Vagina (tissue), 2 donors: ENCODE data around the gene PTPRG. TPM values are rescaled to one million over a fixed set of nuclear protein-coding genes. Genes with fewer than 3 reads are reported as not detected.

Experiments used
- DNase-seq, 2 donors: peaks; one replicate each; pipeline ENCODE4 v3.0.0-alpha.2; 2017; ENCODE audit errors: extremely low spot score in 2 of 2
- H3K27ac ChIP-seq: fragments of 200-600 bp; sonication (generic); one replicate; pipeline ENCODE4 v1.5.1; 2019
- H3K27me3 ChIP-seq: fragments of 200-600 bp; sonication (generic); one replicate; pipeline ENCODE4 v1.5.1; 2019
- H3K36me3 ChIP-seq, 2 donors: fragments of 200-600 bp; sonication (generic); one replicate each; pipeline ENCODE4 v1.5.1; 2017 to 2019
- H3K4me1 ChIP-seq: fragments of 200-600 bp; sonication (generic); one replicate; pipeline ENCODE4 v1.5.1; 2019
- H3K4me3 ChIP-seq, 2 donors: fragments of 200-600 bp; sonication (generic); 1 replicate in 1 of 2; 2 replicates in 1 of 2; pipeline ENCODE4 v1.5.1; 2016 to 2019
- H3K9me3 ChIP-seq: fragments of 200-600 bp; sonication (generic); one replicate; pipeline ENCODE4 v1.5.1; 2019
- POLR2A ChIP-seq, 2 donors: fragments of 450-650 bp; IDR thresholded peaks; one replicate each; pipeline ENCODE4 v1.6.1; 2017; ENCODE audit warnings: antibody characterized with exemption in 2 of 2, mild to moderate bottlenecking in 2 of 2, moderate library complexity in 2 of 2
- POLR2AphosphoS5 ChIP-seq, 2 donors: sonication (generic); formaldehyde crosslinking; IDR thresholded peaks; one replicate each; pipeline ENCODE4 v1.9.0; 2017; ENCODE audit warnings: antibody characterized with exemption in 2 of 2, mild to moderate bottlenecking in 2 of 2, low read depth in 1 of 2; ENCODE audit not compliant: insufficient read depth in 1 of 2
- intact Hi-C: fragments of 100-400 bp; cut with DNase I; formaldehyde crosslinking; loops from one replicate; pipeline ENCODE4 v1.15.1; 2023
- total RNA-seq: library from RNA; depleted of rRNA; stranded (reverse); fragments of >200 nt; gene quantifications from one replicate; pipeline ENCODE4 v1.2.3, GENCODE V29; 2016
- TF ChIP-seq, protein P1 (sequence below), 3 experiments: fragments of 450-650 bp in 2 of 3; fragments of 200-600 bp in 1 of 3; sonication (generic) in 1 of 3; IDR thresholded peaks; one replicate each; pipeline ENCODE4 v1.5.1; 2017 to 2019; ENCODE audit warnings: antibody characterized with exemption in 3 of 3, mild to moderate bottlenecking in 2 of 3, moderate library complexity in 2 of 3

PTPRG gene
- total RNA-seq, 1 donor from 2014 or later: 47.6 TPM

DNA sequence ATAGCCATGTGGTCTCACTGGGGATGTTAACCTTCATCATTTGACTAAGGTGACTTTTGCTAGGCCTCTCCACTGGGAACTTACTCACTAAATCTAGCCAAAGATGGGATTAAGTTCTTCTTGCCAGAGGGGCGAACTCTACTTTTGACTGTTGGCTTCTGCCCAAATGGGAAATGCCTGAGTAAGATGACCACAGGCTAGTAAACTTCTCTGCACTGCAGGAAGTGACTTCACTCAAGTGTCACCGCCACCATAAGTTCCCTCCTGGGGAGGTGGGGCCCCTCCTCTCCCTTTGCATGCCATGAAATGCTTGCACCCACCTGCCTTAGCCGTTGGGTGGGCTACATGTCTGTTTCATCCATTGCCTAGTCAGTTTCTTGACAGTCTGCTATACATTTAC is 423.6 kb downstream of the PTPRG start:
- Histone ChIP-seq H3K27ac (no peak overlapping the region), H3K27me3 (no peaks in the 10 kb centered on the region), H3K9me3 (no peaks in the 10 kb centered on the region), H3K4me3 (no peak overlapping the region), H3K4me1 (peaks cover 7% of the 10 kb centered on the region), H3K36me3 (no peaks in the 10 kb centered on the region)
- TF ChIP-seq POLR2A (IDR thresholded peaks at IDR 0.05) (no peak), POLR2AphosphoS5 (IDR thresholded peaks at IDR 0.05; ENCODE audit: insufficient read depth in 1 of 2, low read depth in 1 of 2) (no peak)
- TF ChIP-seq, protein P1, sequence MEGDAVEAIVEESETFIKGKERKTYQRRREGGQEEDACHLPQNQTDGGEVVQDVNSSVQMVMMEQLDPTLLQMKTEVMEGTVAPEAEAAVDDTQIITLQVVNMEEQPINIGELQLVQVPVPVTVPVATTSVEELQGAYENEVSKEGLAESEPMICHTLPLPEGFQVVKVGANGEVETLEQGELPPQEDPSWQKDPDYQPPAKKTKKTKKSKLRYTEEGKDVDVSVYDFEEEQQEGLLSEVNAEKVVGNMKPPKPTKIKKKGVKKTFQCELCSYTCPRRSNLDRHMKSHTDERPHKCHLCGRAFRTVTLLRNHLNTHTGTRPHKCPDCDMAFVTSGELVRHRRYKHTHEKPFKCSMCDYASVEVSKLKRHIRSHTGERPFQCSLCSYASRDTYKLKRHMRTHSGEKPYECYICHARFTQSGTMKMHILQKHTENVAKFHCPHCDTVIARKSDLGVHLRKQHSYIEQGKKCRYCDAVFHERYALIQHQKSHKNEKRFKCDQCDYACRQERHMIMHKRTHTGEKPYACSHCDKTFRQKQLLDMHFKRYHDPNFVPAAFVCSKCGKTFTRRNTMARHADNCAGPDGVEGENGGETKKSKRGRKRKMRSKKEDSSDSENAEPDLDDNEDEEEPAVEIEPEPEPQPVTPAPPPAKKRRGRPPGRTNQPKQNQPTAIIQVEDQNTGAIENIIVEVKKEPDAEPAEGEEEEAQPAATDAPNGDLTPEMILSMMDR (IDR thresholded peaks at IDR 0.05): no peak
- DNase-seq: no peak
- intact Hi-C loops: no loop called here

DNA sequence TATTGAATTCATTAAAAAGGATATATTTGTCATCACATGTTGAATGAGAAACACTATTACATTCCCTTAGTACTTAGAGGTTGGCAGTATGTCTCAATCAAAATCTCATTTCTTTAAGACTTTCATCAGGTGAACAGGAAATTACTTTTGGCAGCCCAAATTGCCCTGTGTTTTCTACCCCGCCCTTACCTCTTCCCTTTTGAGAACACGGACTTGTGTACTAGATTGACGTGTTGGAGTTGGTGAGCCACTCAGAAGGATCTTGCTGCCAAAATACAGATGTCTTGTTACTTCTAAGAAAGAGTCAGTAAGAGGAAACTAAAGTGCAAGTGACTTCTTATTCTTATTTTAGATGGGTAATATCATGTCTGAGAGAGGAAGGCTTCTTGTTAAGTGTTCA is 425.1 kb downstream of the PTPRG start:
- no peaks in the 10 kb centered on the region for H3K27me3 ChIP-seq
- no peak overlapping the region for H3K4me3 ChIP-seq
- H3K9me3 ChIP-seq: no peaks in the 10 kb centered on the region
- no peak for DNase-seq
- H3K36me3 ChIP-seq: no peaks in the 10 kb centered on the region
- H3K4me1 ChIP-seq: peaks cover 7% of the 10 kb centered on the region
- intact Hi-C loops: no loop called here
- TF ChIP-seq, protein P1 (IDR thresholded peaks at IDR 0.05): no peak
- no peak for TF ChIP-seq POLR2AphosphoS5 (IDR thresholded peaks at IDR 0.05; ENCODE audit: insufficient read depth in 1 of 2, low read depth in 1 of 2)
- no peak for TF ChIP-seq POLR2A (IDR thresholded peaks at IDR 0.05)
- H3K27ac ChIP-seq: no peak overlapping the region

- no peaks in the 10 kb centered on the region for H3K36me3 ChIP-seq
- H3K27ac ChIP-seq: no peak overlapping the region
- TF ChIP-seq, protein P1 (IDR thresholded peaks at IDR 0.05): no peak
- TF ChIP-seq POLR2AphosphoS5 (IDR thresholded peaks at IDR 0.05; ENCODE audit: insufficient read depth in 1 of 2, low read depth in 1 of 2) (no peak), POLR2A (IDR thresholded peaks at IDR 0.05) (no peak)
- no peaks in the 10 kb centered on the region for H3K27me3 ChIP-seq
- H3K4me1 ChIP-seq: peaks cover 7% of the 10 kb centered on the region
- DNase-seq: no peak
- intact Hi-C loops: no loop called here
- no peak overlapping the region for H3K4me3 ChIP-seq
- no peaks in the 10 kb centered on the region for H3K9me3 ChIP-seq
Measured at GRCh38 chr3:61989681-61990080, 428.3 kb downstream of the PTPRG start.

- no peak overlapping the region for H3K27ac ChIP-seq
- no peak overlapping the region for H3K4me3 ChIP-seq
- DNase-seq: no peak
- H3K27me3 ChIP-seq: no peaks in the 10 kb centered on the region
- H3K36me3 ChIP-seq: no peaks in the 10 kb centered on the region
- H3K9me3 ChIP-seq: no peaks in the 10 kb centered on the region
- peaks cover under 1% of the 10 kb centered on the region for H3K4me1 ChIP-seq
- TF ChIP-seq POLR2A (IDR thresholded peaks at IDR 0.05): no peak
- intact Hi-C loops: no loop called here
Measured at GRCh38 chr3:61990327-61991027, 429.1 kb downstream of the PTPRG start.

DNA sequence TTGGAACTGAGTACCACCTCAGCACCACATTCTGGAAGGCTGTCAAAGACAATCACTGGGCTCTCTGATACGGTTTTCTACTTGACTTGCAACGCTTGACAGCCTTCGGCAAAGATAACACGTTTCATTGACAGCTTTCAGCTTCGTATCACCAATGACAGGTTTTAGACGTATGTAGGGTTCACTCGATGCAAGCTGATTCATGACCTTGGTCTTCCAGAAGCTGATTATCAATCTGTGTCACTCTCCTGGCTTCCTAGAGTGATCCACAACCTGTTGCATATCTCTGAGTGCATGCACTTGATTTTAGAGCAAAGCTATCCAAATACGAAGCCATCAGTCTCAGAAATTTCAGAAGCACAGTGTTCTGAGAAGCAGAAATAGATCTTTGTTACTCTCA is 430.3 kb downstream of the PTPRG start:
- H3K9me3 ChIP-seq: no peaks in the 10 kb centered on the region
- no peaks in the 10 kb centered on the region for H3K36me3 ChIP-seq
- H3K4me1 ChIP-seq: peaks cover 10% of the 10 kb centered on the region
- no peaks in the 10 kb centered on the region for H3K27me3 ChIP-seq
- no peak for DNase-seq
- no peak for TF ChIP-seq POLR2AphosphoS5 (IDR thresholded peaks at IDR 0.05; ENCODE audit: insufficient read depth in 1 of 2, low read depth in 1 of 2)
- TF ChIP-seq POLR2A (IDR thresholded peaks at IDR 0.05): no peak
- H3K4me3 ChIP-seq: no peak overlapping the region
- intact Hi-C loops: no loop called here
- no peak overlapping the region for H3K27ac ChIP-seq

- TF ChIP-seq, protein P1 (IDR thresholded peaks at IDR 0.05): no peak
- TF ChIP-seq POLR2A (IDR thresholded peaks at IDR 0.05): no peak
- no peak for TF ChIP-seq POLR2AphosphoS5 (IDR thresholded peaks at IDR 0.05; ENCODE audit: insufficient read depth in 1 of 2, low read depth in 1 of 2)
- H3K27ac ChIP-seq: no peak overlapping the region
Measured at GRCh38 chr3:61996366-61996765, 435.0 kb downstream of the PTPRG start.

More at GRCh38 chr3:61996366-61996765, 435.0 kb downstream of the PTPRG start:
- H3K9me3 ChIP-seq: no peaks in the 10 kb centered on the region
- DNase-seq: no peak
- H3K27me3 ChIP-seq: no peaks in the 10 kb centered on the region
- no peaks in the 10 kb centered on the region for H3K36me3 ChIP-seq
- intact Hi-C loops: no loop called here
- peaks cover 12% of the 10 kb centered on the region for H3K4me1 ChIP-seq
- no peak overlapping the region for H3K4me3 ChIP-seq
